Activated naive CD4-positive, alpha-beta T cell treated with anti-CD3 and anti-CD28 coated beads, Interleukin-2, amount 50 U/mL, for 24 hours (primary cell): ENCODE data around the gene ZNF189.
"Not testable (repeated sequence)": the region's sequence is repeated elsewhere in the genome, so short reads cannot be mapped to it uniquely, and the experiment has no call there.

Experiments
- H3K27ac Mint-ChIP-seq: one replicate; pipeline ENCODE4 v1.8.0; 2021; ENCODE audit warnings: mild to moderate bottlenecking, mixed read lengths
- H3K27me3 Mint-ChIP-seq: one replicate; pipeline ENCODE4 v1.8.0; 2021; ENCODE audit warnings: mixed read lengths
- H3K36me3 Mint-ChIP-seq: one replicate; pipeline ENCODE4 v1.8.0; 2021; ENCODE audit warnings: mixed read lengths
- H3K4me1 Mint-ChIP-seq: one replicate; pipeline ENCODE4 v1.8.0; 2021; ENCODE audit warnings: mixed read lengths
- H3K4me3 Mint-ChIP-seq: one replicate; pipeline ENCODE4 v1.8.0; 2021; ENCODE audit warnings: mild to moderate bottlenecking, mixed read lengths
- H3K9me3 Mint-ChIP-seq: one replicate; pipeline ENCODE4 v1.8.0; 2021; ENCODE audit warnings: mixed read lengths

Gene ZNF189

GRCh38 chr9:101369884-101370531 lies 28.6 kb upstream of the ZNF189 start:
- Mint-ChIP-seq H3K27ac (no peak overlapping the region), H3K9me3 (no peaks in the 10 kb centered on the region), H3K4me3 (no peak overlapping the region), H3K27me3 (peaks cover 7% of the 10 kb centered on the region), H3K36me3 (no peaks in the 10 kb centered on the region), H3K4me1 (no peaks in the 10 kb centered on the region)

DNA sequence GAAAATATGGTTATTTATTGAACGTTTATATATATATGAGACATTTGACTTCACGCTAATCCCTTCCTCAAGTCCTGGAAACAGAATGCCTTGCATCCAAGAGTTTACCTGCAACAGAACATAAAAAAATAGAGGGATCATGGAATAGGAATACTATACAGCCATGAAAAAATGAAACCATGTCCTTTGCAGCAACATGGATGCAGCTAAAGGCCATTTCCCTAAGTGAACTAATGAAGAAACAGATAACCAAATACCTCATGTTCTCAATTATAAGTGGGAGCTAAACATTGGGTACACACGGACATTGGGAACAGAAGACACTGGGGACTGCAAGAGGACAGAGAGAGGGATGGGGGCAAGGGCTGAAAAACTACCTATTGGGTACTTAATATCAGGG lies 26.8 kb upstream of the ZNF189 start:
- Mint-ChIP-seq H3K4me3 (no peak overlapping the region), H3K36me3 (no peaks in the 10 kb centered on the region), H3K27ac (no peak overlapping the region), H3K27me3 (peaks cover 11% of the 10 kb centered on the region), H3K4me1 (no peaks in the 10 kb centered on the region), H3K9me3 (no peaks in the 10 kb centered on the region)

GRCh38 chr9:101372327-101373118 lies 26.1 kb upstream of the ZNF189 start:
- Mint-ChIP-seq H3K27ac (no peak overlapping the region), H3K4me3 (no peak overlapping the region), H3K36me3 (no peaks in the 10 kb centered on the region), H3K27me3 (peaks cover 11% of the 10 kb centered on the region), H3K9me3 (no peaks in the 10 kb centered on the region), H3K4me1 (no peaks in the 10 kb centered on the region)

- H3K36me3 Mint-ChIP-seq = no peaks in the 10 kb centered on the region
- no peak overlapping the region for H3K4me3 Mint-ChIP-seq
- H3K9me3 Mint-ChIP-seq = no peaks in the 10 kb centered on the region
- no peak overlapping the region for H3K27ac Mint-ChIP-seq
- peaks cover 11% of the 10 kb centered on the region for H3K27me3 Mint-ChIP-seq
- H3K4me1 Mint-ChIP-seq = no peaks in the 10 kb centered on the region
Observed at GRCh38 chr9:101375546-101375945, 23.1 kb upstream of the ZNF189 start.

DNA sequence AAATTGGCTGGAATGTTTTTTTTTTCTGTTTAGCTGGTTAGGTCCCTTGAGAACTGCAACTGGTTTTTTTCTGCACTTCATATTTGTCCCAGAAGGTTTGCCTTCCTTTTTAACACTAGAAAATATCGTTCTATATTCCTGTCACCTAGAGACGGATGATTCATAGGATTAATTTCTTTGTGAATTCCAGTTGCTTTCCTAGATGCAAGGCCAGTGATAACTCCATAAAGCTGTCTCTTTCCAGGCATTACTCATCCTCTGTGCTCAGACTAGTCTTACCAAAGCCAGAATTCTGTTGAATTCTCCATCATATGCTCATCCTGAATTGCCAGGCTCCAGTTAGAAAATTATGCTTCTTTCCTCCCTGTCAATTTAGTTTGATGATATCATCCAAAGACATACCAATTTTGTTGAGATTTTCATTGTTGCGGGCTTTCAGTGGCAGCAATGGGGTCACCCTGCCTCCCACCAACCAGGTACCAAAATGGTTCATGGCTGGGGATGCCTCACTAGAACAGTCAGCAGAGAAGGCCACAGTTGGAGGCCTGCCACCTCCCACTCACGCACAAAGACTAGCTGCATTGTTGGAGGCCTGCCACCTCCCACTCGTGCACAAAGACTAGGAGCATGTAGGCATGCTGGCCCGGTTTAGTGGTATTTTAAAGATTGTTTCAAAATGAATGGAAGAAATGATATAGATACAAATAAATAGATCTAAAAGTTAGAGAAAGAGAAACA lies 22.4 kb upstream of the ZNF189 start:
- no peak overlapping the region for H3K4me3 Mint-ChIP-seq
- no peak overlapping the region for H3K27ac Mint-ChIP-seq
- peaks cover 9% of the 10 kb centered on the region for H3K27me3 Mint-ChIP-seq
- H3K9me3 Mint-ChIP-seq = no peaks in the 10 kb centered on the region
- H3K36me3 Mint-ChIP-seq = no peaks in the 10 kb centered on the region
- H3K4me1 Mint-ChIP-seq = no peaks in the 10 kb centered on the region

DNA sequence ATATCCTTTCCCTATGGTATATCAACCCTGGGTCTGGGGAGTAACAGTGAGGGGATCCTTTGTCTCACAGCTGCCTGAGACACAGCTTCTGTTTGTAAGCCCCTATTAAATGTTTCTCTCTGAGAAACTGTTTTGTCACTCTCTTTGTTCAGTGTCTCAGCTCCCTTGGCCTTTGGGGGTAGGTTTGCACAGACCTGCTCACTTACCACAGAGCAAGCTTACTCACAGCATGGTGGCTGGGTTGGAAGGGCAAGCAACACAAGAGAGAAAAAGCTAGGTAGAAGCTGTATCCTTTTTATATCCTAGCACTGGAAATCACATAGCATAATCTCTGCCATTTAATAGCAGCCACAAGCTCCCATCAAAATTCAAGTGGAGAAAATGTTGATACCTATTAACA lies 18.4 kb upstream of the ZNF189 start:
- Mint-ChIP-seq H3K27me3 (peaks cover 7% of the 10 kb centered on the region), H3K4me3 (no peak overlapping the region), H3K4me1 (no peaks in the 10 kb centered on the region), H3K9me3 (no peaks in the 10 kb centered on the region), H3K36me3 (peaks cover 6% of the 10 kb centered on the region), H3K27ac (no peak overlapping the region)

- Mint-ChIP-seq H3K27me3 (peaks cover 5% of the 10 kb centered on the region), H3K36me3 (peaks cover 8% of the 10 kb centered on the region), H3K9me3 (no peaks in the 10 kb centered on the region), H3K4me3 (no peak overlapping the region), H3K4me1 (no peaks in the 10 kb centered on the region), H3K27ac (no peak overlapping the region)
Observed at GRCh38 chr9:101381118-101381517, 17.5 kb upstream of the ZNF189 start.

DNA sequence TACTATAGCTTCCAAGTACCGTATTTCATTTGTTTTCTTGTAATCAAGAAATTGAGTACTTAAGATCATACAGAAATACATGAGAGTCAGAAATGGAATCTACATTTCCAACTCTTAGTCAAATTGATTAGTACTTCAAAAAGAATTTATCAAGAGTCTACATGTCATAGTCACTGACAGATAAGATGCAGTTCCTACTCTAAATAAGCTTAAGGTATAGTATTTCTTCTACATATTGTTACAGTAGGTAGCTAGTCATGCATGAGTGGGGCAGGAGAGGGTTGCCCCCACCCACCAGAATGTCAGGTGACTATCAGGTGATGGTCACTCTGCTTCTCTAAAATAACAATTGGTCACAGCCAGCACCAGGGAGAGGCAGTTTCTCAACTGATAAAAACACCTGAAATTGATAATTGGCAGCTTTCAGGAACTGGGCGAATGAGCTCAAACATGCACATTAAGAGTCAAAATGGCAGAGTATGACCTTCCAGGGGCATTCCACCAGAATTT lies 16.8 kb upstream of the ZNF189 start:
- Mint-ChIP-seq H3K4me3 (no peak overlapping the region), H3K27me3 (peaks cover 2% of the 10 kb centered on the region), H3K9me3 (no peaks in the 10 kb centered on the region), H3K4me1 (no peaks in the 10 kb centered on the region), H3K27ac (no peak overlapping the region), H3K36me3 (peaks cover 10% of the 10 kb centered on the region)

DNA sequence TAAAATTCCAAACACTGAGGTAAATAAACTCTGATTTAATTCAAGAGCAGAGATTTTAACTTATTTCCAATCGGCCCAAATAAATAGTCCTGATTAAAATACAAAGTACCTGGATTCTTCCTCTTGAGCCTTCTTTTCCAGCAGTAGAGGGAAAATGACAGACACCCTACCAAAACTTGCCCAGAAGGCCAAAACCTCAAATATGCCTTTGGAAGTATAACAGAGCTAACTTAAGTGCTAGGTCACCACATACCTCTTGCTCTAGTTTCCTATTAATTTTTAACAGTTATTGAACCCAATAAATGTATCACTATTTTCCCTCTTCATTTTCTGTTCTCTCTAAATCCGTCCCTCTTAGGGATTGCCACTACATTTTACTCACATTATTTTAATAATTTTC lies 15.3 kb upstream of the ZNF189 start:
- Mint-ChIP-seq H3K9me3 (no peaks in the 10 kb centered on the region), H3K4me1 (peaks cover 6% of the 10 kb centered on the region)

GRCh38 chr9:101384873-101385536 lies 13.6 kb upstream of the ZNF189 start, which contains the start of gene BAAT:
Gene BAAT (minus strand): TSS chr9:101385006. CDS start chr9:101371404, 13,602 bp downstream.
- not testable (repeated sequence) for H3K27me3 Mint-ChIP-seq, H3K9me3 Mint-ChIP-seq, H3K4me3 Mint-ChIP-seq, H3K27ac Mint-ChIP-seq, H3K4me1 Mint-ChIP-seq
- peaks cover 12% of the 10 kb centered on the region for H3K36me3 Mint-ChIP-seq

More for the DNA sequence above, 15.3 kb upstream of the ZNF189 start:
- no peak overlapping the region for H3K4me3 Mint-ChIP-seq
- peaks cover 2% of the 10 kb centered on the region for H3K27me3 Mint-ChIP-seq
- no peak overlapping the region for H3K27ac Mint-ChIP-seq
- peaks cover 12% of the 10 kb centered on the region for H3K36me3 Mint-ChIP-seq

- H3K36me3 Mint-ChIP-seq = peaks cover 26% of the 10 kb centered on the region
- H3K27ac Mint-ChIP-seq = no peak overlapping the region
- H3K4me3 Mint-ChIP-seq = no peak overlapping the region
- H3K27me3 Mint-ChIP-seq = no peaks in the 10 kb centered on the region
- H3K9me3 Mint-ChIP-seq = no peaks in the 10 kb centered on the region
- peaks cover 32% of the 10 kb centered on the region for H3K4me1 Mint-ChIP-seq
Observed at GRCh38 chr9:101387871-101388506, 10.7 kb upstream of the ZNF189 start.

- Mint-ChIP-seq H3K27me3 (no peaks in the 10 kb centered on the region), H3K4me1 (peaks cover 38% of the 10 kb centered on the region), H3K9me3 (no peaks in the 10 kb centered on the region), H3K4me3 (no peak overlapping the region), H3K27ac (no peak overlapping the region), H3K36me3 (peaks cover 28% of the 10 kb centered on the region)
Observed at GRCh38 chr9:101388507-101388993, 10.1 kb upstream of the ZNF189 start.

DNA sequence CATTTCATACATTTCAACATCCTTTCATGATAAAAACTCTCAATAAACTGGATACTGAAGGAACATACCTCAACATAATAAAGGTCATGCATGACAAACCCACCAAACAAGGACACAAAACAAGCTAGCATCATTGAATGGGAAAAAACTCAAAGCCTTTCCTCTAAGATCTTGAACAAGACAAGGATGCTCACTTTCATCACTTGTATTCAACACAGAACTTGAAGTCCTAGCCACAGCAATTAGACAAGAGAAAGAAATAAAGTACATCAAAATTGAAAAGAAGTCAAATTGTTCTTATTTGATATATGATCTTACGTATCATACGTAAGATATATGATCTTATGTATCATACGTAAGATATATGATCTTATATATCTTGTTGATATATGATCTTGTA lies 5.5 kb upstream of the ZNF189 start:
- H3K36me3 Mint-ChIP-seq = peaks cover 37% of the 10 kb centered on the region
- no peak overlapping the region for H3K4me3 Mint-ChIP-seq
- H3K27me3 Mint-ChIP-seq = no peaks in the 10 kb centered on the region
- H3K4me1 Mint-ChIP-seq = peaks cover 76% of the 10 kb centered on the region
- H3K9me3 Mint-ChIP-seq = no peaks in the 10 kb centered on the region
- H3K27ac Mint-ChIP-seq = no peak overlapping the region

GRCh38 chr9:101394687-101395086 lies 4.0 kb upstream of the ZNF189 start:
- Mint-ChIP-seq H3K36me3 (peaks cover 38% of the 10 kb centered on the region), H3K4me1 (peaks cover 73% of the 10 kb centered on the region), H3K9me3 (no peaks in the 10 kb centered on the region), H3K4me3 (peak overlapping the region; percentile 39), H3K27ac (no peak overlapping the region), H3K27me3 (no peaks in the 10 kb centered on the region)

- peaks cover 49% of the 10 kb centered on the region for H3K36me3 Mint-ChIP-seq
- peaks cover 77% of the 10 kb centered on the region for H3K4me1 Mint-ChIP-seq
Observed at GRCh38 chr9:101397746-101398067, 944 bp upstream of the ZNF189 start.

More at GRCh38 chr9:101397746-101398067, 944 bp upstream of the ZNF189 start:
- Mint-ChIP-seq H3K4me3 (peak overlapping the region; percentile 98), H3K9me3 (peaks cover 9% of the 10 kb centered on the region), H3K27ac (peak overlapping the region; percentile 100), H3K27me3 (no peaks in the 10 kb centered on the region)
